ENCODE data around the gene RAD23B.

RAD23B gene

DNA sequence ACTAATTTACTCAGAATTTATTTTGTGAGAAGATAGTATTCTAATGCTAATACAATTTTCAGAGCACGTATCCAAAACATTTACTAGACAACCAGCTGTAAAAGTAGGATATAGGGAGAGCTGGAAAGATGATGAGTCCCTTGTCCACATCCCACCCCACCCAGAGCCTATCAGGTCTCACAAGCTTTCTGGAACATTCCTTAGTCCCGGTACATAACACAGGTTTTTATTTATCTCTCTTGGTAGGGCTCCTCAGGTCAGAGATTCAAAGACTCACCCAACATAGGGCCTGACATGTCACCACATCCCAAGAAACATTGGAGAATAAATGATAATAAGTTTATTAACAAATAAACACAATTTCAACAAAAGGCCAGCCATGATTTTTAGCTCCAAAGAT is 13.8 kb upstream of the RAD23B start:
- no peak for DNase-seq (ENCODE audit: low read depth)

- DNase-seq (ENCODE audit: low read depth), result no peak
Observed at GRCh38 chr9:107269681-107270080, 13.4 kb upstream of the RAD23B start.

DNA sequence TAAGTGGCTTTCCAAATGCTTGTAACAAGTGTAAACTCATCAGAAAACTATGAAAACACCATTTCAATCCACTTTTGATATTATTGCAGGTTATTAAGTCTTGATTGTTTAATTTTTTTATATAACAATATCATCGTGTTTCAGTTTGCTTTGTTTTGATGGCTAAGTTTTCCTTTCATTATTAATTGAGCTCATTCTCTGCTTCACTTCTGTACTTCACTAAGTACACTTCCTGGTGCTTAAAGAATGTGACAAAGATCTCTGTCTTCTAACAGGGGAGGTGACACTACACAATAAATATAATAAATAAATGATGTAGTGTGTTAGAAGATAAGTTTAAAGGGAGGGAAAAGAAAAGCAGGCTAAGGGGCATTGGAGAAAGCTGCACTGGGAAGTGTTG is 13.0 kb upstream of the RAD23B start:
- DNase-seq (ENCODE audit: low read depth), result no peak

- no peak for DNase-seq (ENCODE audit: low read depth)
Observed at GRCh38 chr9:107270580-107270979, 12.5 kb upstream of the RAD23B start.

DNA sequence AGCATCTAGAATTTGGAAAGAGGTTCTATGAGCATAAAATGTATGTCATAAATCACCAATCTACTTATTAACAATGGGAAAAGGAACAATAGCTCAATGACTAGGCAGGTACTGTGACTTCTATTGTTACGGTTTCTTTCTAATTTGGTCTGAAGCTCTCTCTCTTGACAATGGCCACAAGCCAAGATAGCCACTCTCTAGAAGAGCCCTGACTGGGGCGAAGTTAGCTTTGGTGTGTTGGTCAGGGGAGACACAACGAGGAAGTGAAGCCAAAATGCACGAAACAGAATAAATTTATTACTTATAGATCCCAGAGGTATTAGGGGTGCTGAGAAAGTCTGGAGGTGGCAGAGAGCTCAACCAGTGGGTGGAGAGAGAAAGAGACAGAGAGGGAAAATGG is 9.4 kb upstream of the RAD23B start:
- no peak for DNase-seq (ENCODE audit: low read depth)

- DNase-seq (ENCODE audit: low read depth), result no peak
Observed at GRCh38 chr9:107274096-107274495, 9.0 kb upstream of the RAD23B start.

DNA sequence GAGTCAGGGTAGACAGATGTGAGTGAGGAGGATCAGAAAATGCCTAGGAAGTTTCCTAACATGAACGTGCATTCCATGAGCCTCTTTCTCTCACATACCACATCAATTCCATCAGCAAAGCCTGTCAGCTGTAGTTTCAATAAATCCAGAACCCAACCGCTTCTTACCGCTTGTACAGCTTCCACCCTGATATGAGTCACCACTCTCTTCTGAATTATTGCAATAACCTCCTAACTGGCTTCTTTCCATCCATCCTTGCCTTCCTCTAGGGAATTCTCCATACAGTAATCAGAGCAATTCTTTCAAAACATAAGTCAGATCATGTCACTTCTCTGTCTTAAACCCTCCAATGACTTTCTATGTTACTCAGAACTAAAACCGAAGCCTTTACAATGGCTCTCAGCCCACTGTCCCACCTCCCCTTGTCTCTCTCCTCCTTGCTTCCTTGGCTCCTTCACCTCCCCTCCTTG is 8.1 kb upstream of the RAD23B start:
- peak; percentile 99 for DNase-seq (ENCODE audit: low read depth)

- DNase-seq (ENCODE audit: low read depth), result no peak
Observed at GRCh38 chr9:107275530-107275929, 7.5 kb upstream of the RAD23B start.

DNA sequence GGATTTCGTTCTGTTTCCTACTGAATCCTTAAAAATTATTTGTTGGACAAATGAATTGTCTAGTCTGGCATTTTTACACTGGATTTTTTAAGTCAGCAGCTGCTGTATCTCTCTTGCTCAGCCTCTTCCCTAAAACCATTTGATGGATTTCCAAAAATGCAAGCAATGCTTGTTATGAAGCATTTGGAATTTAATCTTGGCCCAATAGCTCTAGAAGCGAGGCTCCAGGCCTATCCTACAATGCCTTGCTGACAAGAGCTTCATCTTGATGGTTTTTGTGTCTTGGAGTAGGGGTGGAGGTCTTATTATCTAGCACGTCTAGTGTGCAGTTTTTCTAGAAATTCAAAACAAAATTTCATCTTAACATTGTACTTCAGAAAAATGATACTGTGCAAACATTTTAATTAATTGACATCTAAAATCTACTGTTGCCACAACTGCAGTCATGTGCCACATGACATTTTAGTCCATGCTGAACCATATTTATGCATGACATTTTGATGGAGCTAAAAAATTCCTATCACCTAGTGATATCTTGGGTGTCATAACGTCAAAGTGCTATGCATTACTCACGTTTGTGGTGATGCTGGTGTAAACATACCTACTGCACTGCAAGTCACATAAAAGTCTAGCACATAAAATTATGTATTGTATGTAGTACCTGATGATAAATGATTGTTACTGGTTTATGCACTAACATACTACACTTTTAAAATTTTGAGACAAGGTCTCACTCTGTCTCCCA is 5.9 kb upstream of the RAD23B start:
- no peak for DNase-seq (ENCODE audit: low read depth)

- DNase-seq (ENCODE audit: low read depth), result no peak
Observed at GRCh38 chr9:107277801-107278200, 5.3 kb upstream of the RAD23B start.

GRCh38 chr9:107279086-107279485 is 4.0 kb upstream of the RAD23B start:
- DNase-seq (ENCODE audit: low read depth), result no peak

GRCh38 chr9:107280543-107280942 is 2.5 kb upstream of the RAD23B start:
- no peak for DNase-seq (ENCODE audit: low read depth)

DNA sequence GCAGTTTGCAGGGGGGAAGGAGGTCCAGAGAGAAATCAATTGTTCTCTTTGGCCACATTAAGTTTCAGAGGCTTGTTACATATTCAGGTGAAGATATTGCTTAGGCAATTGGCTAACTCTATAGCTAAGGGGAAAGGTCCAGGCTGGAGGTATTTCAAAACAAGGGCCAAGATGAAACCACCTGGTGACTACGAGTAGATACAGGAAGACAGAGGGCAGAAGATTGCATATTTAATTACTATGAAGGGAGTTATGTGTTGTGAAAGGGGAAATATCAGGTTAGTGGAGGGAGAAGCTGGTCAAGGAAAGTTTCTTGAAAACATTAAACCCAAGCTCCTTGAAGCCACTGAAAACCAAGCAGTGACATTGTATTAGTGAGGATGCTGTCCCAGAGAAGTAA is 1.9 kb upstream of the RAD23B start:
- no peak for DNase-seq (ENCODE audit: low read depth)

GRCh38 chr9:107281922-107282667 is 984 bp upstream of the RAD23B start:
- no peak for DNase-seq (ENCODE audit: low read depth)

- DNase-seq (ENCODE audit: low read depth), result peak; percentile 47
Observed at GRCh38 chr9:107283623-107284616, 841 bp downstream of the RAD23B start.

DNA sequence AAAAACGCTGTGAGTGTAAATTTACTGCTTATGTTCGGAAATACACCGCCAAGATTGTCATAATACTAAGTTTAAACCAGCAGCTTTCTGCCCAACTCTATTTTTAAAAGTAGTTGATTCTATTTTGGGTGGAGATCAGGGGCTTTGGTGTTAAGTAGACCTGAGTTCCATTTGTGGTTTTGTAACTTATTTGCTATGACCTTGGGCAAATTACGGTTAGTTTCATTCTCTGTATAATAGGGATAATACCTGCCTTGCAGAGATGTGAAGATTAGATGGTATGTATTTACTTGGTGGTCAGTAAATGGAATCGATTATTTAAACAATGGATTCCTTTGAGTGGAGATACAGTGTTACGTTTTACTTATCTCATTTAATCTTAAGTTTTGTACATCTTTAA is 1.6 kb downstream of the RAD23B start:
- DNase-seq (ENCODE audit: low read depth), result no peak

DNA sequence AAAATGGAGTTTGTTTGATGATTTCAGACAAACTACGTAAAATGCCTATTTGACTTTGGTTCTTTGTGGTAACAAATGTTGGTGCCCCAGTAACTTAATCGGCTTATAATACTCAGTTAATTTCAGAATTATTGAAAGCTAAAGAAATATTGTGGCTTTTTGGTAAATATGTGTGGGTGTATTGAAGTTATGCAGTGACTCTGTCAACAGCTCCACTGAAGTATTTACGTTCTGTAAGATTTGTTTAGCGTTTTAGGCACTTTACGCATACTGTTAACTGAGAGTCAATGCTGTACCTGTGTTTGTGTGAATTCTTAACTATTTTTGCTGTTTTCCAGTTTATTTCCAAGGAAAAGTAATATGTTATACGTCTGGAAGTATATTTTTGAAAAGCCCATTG is 2.2 kb downstream of the RAD23B start:
- no peak for DNase-seq (ENCODE audit: low read depth)

GRCh38 chr9:107286057-107286456 is 3.0 kb downstream of the RAD23B start:
- DNase-seq (ENCODE audit: low read depth), result no peak

- no peak for DNase-seq (ENCODE audit: low read depth)
Observed at GRCh38 chr9:107288701-107289100, 5.6 kb downstream of the RAD23B start.

- no peak for DNase-seq (ENCODE audit: low read depth)
Observed at GRCh38 chr9:107290619-107291018, 7.5 kb downstream of the RAD23B start.

DNA sequence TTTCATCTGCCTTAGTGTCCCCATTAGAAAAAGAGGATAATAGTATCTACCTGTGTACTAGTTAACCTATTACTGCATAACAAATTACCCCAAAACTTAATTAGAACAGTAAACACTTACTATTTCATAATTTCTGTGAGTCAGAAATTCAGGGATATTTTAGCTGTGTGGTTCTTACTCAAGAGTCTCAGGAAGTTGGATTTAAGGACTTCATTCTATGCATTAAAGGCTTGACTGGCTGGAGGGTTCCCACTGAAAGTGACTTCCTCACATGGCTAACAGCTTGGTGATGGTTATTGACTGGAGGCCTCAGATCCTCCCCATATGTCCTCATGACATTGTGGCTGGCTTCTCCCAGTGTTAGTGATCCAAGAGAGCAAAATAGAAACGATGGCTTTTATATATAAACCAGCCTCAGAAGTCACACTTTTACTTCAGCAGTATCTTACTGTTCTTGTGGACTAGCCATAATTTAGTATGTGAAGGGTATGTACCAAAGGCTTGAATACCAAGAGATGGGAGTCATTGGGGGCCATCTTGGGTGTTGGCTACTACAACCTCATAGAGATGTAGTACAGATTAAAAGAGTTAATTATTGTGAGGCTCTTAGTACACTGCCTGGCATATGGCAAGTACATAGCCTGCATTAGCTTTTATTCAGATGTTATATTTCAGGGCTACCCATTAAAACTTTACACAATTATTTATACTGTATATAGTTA is 9.9 kb downstream of the RAD23B start:
- no peak for DNase-seq (ENCODE audit: low read depth)
